Gastrocnemius medialis (tissue), 4 donors: ENCODE measurements around the gene WDFY4. TPM values are rescaled to one million over a fixed set of nuclear protein-coding genes. Genes with fewer than 3 reads are reported as not detected.

ENCODE experiments used
- ATAC-seq, 2 donors: fragments of 150-250 bp; one replicate each; pipeline ENCODE4 v1.9.1; 2016
- DNase-seq, 2 donors: peaks; one replicate each; pipeline ENCODE4 v3.0.0-alpha.2; 2019
- H3K27ac ChIP-seq, 4 donors: fragments of 200-600 bp; sonication (generic); 1 replicate in 1 of 4; 2 replicates in 3 of 4; pipeline ENCODE4 v1.5.1; 2016 to 2018; ENCODE audit warnings: mild to moderate bottlenecking in 2 of 4, moderate library complexity in 1 of 4
- H3K27me3 ChIP-seq, 3 donors: fragments of 200-600 bp; sonication (generic) in 2 of 3; 1 replicate in 1 of 3; 2 replicates in 2 of 3; pipeline versions ENCODE4 v1.5.1 to v1.6.0; 2016 to 2019; ENCODE audit warnings: mild to moderate bottlenecking in 1 of 3, moderate library complexity in 1 of 3
- H3K36me3 ChIP-seq, 2 donors: fragments of 200-600 bp; sonication (generic) in 1 of 2; one replicate each; pipeline ENCODE4 v1.5.1; 2017 to 2018
- H3K4me1 ChIP-seq, 2 donors: fragments of 200-600 bp; sonication (generic) in 1 of 2; one replicate each; pipeline ENCODE4 v1.5.1; 2016 to 2017; ENCODE audit warnings: mild to moderate bottlenecking in 2 of 2
- H3K4me3 ChIP-seq, 4 donors: fragments of 200-600 bp; sonication (generic) in 3 of 4; 1 replicate in 1 of 4; 2 replicates in 3 of 4; pipeline ENCODE4 v1.5.1; 2016 to 2019; ENCODE audit warnings: mild to moderate bottlenecking in 2 of 4
- H3K9me3 ChIP-seq, 3 donors: fragments of 200-600 bp; sonication (generic) in 2 of 3; 1 replicate in 1 of 3; 2 replicates in 2 of 3; pipeline ENCODE4 v1.5.1; 2016 to 2019
- POLR2A ChIP-seq, 2 donors: fragments of 450-650 bp; IDR thresholded peaks; one replicate each; pipeline ENCODE4 v1.6.1; 2017; ENCODE audit warnings: antibody characterized with exemption in 2 of 2, mild to moderate bottlenecking in 2 of 2, moderate library complexity in 2 of 2
- in situ Hi-C, 4 donors: fragments of 200-750 bp; cut with MboI; loops; one replicate each; pipeline versions ENCODE4 v1.15.0 to v1.8.0; 2017; ENCODE audit warnings: low sequenced_read_pairs in 4 of 4
- intact Hi-C: fragments of 100-400 bp; cut with DNase I; formaldehyde crosslinking; loops from one replicate; pipeline ENCODE4 v1.15.1; 2023; ENCODE audit warnings: low total_unique reads
- total RNA-seq, 4 donors: library from RNA; depleted of rRNA; stranded (reverse); fragments of >200 nt; gene quantifications; one replicate each; pipeline versions ENCODE4 v1.1.0 to v1.2.3, GENCODE V29; 2016
- TF ChIP-seq, protein P1 (sequence below), 5 experiments: fragments of 450-650 bp in 3 of 5; fragments of 200-600 bp in 2 of 5; sonication (generic) in 2 of 5; IDR thresholded peaks in 4 of 5; conservative IDR thresholded peaks in 1 of 5; 1 replicate in 4 of 5; 2 replicates in 1 of 5; pipeline ENCODE4 v1.5.1; 2016 to 2019; ENCODE audit warnings: antibody characterized with exemption in 5 of 5, mild to moderate bottlenecking in 3 of 5, moderate library complexity in 3 of 5

Gene WDFY4
- total RNA-seq, 4 donors from 2014 or later = 0.29 to 0.94 (median 0.59) TPM

DNA sequence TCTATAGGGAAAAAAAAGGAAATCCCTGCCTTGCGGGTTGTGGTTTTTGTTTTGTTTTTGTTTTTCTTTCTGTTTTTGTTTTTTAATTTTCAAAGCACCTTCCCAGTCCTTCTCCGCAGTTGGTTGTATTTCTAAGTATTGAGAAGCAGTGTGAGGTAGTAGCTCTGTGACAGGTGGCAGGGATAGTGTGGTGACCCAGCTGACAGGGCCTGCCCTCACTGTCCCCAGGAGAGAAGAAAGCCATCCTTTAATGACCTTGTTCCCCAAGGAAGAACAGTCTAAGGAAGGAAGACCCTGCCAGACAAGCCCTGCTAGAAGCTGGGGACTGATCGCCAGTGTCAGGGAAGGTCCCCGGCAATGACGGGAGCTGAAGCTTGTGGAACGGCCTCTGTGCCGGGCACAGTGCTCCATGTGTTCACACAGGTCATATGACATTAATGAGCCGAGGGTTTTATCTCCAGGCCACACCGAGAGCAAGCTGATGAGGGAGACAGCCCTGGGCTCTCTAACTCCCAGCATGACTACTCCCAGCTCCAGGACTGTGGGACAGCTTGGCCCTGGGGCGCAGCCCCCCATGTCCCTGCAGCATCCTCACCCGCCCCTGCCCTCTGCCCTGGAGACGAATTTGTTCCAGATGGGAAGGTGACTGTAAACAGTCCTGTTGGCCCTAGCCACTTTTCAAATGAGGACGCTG lies 324.0 kb downstream of the WDFY4 start:
- ATAC-seq = no peak

DNA sequence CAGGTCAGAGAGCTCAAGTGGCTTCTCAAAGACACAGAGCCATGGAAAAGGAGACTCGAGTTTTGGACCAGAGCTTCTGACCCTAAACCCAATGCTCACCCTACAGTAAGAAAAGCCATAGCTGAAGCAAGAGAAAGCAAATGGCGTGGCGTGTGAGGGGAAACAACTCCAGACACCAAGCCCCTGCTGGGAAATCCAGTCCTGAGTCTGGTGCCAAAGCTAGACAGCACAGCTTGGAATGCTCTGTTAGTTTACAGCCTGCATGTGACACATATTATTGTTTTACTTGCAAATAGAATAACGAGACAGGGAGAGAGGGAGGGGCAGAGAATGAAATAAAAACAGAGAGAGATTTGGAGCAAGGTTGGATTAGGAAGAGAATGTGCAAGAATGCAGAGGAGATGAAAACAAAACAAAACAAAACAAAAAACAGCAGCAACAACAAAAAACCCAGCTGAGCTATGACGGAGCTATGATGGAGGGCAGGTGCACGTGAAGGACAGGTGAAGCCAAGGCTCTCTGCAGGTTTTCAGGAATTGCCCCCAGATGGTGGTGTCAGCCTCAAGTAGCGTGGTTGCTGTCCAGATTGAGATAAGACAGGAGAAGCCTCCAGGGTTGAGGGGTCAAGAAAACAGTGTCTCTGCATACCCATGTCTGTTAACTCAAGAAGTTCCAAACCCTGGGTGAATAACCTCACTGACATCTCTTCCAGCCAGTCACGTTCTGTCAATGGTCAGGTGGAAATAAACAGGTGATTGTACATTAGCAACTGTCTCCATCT lies 324.7 kb downstream of the WDFY4 start:
- no peak overlapping the region for H3K4me3 ChIP-seq
- H3K36me3 ChIP-seq = no peaks in the 10 kb centered on the region
- peaks cover 13 to 20% of the 10 kb centered on the region in 2 donors for H3K4me1 ChIP-seq
- DNase-seq = no peak
- no peaks in the 10 kb centered on the region for H3K9me3 ChIP-seq
- H3K27ac ChIP-seq = no peak overlapping the region
- no peak for ATAC-seq
- H3K27me3 ChIP-seq = no peaks in the 10 kb centered on the region
- TF ChIP-seq POLR2A (IDR thresholded peaks at IDR 0.05) = no peak
- TF ChIP-seq, protein P1, sequence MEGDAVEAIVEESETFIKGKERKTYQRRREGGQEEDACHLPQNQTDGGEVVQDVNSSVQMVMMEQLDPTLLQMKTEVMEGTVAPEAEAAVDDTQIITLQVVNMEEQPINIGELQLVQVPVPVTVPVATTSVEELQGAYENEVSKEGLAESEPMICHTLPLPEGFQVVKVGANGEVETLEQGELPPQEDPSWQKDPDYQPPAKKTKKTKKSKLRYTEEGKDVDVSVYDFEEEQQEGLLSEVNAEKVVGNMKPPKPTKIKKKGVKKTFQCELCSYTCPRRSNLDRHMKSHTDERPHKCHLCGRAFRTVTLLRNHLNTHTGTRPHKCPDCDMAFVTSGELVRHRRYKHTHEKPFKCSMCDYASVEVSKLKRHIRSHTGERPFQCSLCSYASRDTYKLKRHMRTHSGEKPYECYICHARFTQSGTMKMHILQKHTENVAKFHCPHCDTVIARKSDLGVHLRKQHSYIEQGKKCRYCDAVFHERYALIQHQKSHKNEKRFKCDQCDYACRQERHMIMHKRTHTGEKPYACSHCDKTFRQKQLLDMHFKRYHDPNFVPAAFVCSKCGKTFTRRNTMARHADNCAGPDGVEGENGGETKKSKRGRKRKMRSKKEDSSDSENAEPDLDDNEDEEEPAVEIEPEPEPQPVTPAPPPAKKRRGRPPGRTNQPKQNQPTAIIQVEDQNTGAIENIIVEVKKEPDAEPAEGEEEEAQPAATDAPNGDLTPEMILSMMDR (IDR thresholded peaks at IDR 0.05 in 4 of 5, conservative IDR thresholded peaks at IDR 0.05 in 1 of 5) = no peak
- in situ Hi-C loops = no loop called here
- intact Hi-C loops = no loop called here

More for the DNA sequence above, 324.0 kb downstream of the WDFY4 start:
- Histone ChIP-seq H3K4me1 (peaks cover 13 to 20% of the 10 kb centered on the region in 2 donors), H3K27me3 (no peaks in the 10 kb centered on the region), H3K4me3 (no peak overlapping the region), H3K27ac (peak overlapping the region in 2 of 4 donors; percentile 3 to 35), H3K9me3 (no peaks in the 10 kb centered on the region), H3K36me3 (no peaks in the 10 kb centered on the region)
- intact Hi-C loops = no loop called here
- in situ Hi-C loops = no loop called here
- TF ChIP-seq POLR2A (IDR thresholded peaks at IDR 0.05) = no peak
- TF ChIP-seq, protein P1 (IDR thresholded peaks at IDR 0.05 in 4 of 5, conservative IDR thresholded peaks at IDR 0.05 in 1 of 5) = no peak
- DNase-seq = no peak

DNA sequence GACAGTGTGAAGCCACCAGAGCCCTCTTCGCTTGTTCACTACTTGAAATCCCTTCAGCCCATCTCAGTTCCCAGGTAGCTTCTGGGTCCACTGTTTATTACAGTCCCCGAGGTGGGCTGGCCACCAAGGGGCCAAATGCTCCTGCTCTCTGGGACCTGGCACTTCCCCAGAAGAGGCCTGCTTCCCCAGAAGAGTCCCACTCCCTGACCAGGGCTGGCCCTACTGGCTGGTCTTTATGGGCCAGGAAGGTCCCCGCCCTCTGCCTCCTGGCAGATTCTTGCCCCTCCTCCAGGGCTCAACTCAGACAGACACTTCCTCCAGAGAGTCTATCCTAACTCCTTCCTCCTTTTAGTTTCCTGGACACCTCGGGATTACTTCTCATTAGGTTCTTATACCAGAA lies 325.6 kb downstream of the WDFY4 start:
- ATAC-seq (no peak), DNase-seq (no peak)
- H3K4me1 ChIP-seq = peaks cover 13 to 20% of the 10 kb centered on the region in 2 donors
- H3K27ac ChIP-seq = no peak overlapping the region
- no peaks in the 10 kb centered on the region for H3K27me3 ChIP-seq
- TF ChIP-seq, protein P1 (IDR thresholded peaks at IDR 0.05 in 4 of 5, conservative IDR thresholded peaks at IDR 0.05 in 1 of 5) = no peak
- TF ChIP-seq POLR2A (IDR thresholded peaks at IDR 0.05) = no peak
- intact Hi-C loops = no loop called here
- no peaks in the 10 kb centered on the region for H3K36me3 ChIP-seq
- no peaks in the 10 kb centered on the region for H3K9me3 ChIP-seq
- in situ Hi-C loops = no loop called here
- no peak overlapping the region for H3K4me3 ChIP-seq

DNA sequence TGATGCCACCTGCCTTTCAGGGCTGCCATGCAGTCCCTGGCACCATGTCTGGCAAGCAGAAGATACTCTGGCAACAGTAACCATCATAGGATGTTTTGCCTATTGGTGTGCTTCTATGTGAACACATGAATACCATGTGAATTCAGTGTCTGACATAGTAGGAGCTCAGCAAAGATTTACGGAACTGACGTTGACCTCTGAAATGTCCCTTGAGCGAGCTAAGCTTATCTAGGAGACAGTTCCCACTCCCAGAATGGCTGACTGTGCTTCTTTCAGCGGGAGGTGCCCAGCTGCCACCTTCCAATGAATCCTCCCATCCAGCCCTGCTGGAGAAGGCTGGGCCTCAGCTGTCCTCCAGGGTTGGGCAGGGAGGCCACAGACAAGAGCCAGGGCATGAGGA lies 326.2 kb downstream of the WDFY4 start:
- intact Hi-C loops (no loop called here), in situ Hi-C loops (no loop called here)
- no peak overlapping the region for H3K4me3 ChIP-seq
- no peak for ATAC-seq
- no peaks in the 10 kb centered on the region for H3K36me3 ChIP-seq
- no peaks in the 10 kb centered on the region for H3K9me3 ChIP-seq
- H3K27ac ChIP-seq = no peak overlapping the region
- peaks cover 13 to 20% of the 10 kb centered on the region in 2 donors for H3K4me1 ChIP-seq
- DNase-seq = no peak
- H3K27me3 ChIP-seq = no peaks in the 10 kb centered on the region
- TF ChIP-seq, protein P1 (IDR thresholded peaks at IDR 0.05 in 4 of 5, conservative IDR thresholded peaks at IDR 0.05 in 1 of 5) = no peak
- TF ChIP-seq POLR2A (IDR thresholded peaks at IDR 0.05) = no peak
